ENCODE measurements around the gene UACA.

UACA gene

DNA sequence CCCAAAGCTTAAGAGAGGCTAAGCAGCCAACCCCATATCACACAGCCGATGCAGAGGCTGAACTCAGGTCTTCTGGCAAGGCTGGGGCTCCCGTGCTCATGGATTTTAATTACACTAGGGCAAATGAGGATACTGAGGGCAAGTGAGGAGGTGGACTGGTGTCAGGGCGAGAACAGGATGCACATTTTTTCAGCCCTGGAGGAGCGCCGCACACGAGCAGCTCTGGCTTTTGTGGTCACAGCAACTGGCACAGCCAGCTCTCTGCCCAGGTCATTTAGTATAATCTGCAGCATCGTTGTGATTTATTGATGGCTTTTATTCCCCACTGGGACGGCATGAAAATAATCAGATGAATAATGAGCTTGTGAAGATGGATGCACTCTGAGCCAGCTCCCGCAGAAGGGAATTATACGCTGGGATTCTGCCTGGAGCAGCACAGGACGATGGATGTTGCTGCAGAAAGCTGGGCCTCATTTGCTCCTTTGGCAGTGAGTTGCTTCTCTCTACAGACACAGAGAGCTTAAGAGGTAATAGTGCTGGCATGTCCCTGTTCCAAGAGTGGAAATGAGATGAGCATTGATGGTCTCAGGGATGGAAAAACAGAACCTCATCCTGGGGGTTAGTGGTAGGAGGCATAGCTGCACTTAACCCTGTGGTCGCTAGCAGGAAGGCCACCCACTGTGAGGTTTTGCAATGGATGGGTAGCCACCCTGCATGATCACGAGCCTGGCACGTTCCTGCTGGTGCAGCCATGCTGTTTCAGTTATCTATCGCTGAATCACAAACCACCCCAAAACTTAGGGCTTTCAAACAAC is 135.4 kb downstream of the UACA start:
- DNase-seq (ENCODE audit: low read depth), result no peak
- TF ChIP-seq, protein P1, sequence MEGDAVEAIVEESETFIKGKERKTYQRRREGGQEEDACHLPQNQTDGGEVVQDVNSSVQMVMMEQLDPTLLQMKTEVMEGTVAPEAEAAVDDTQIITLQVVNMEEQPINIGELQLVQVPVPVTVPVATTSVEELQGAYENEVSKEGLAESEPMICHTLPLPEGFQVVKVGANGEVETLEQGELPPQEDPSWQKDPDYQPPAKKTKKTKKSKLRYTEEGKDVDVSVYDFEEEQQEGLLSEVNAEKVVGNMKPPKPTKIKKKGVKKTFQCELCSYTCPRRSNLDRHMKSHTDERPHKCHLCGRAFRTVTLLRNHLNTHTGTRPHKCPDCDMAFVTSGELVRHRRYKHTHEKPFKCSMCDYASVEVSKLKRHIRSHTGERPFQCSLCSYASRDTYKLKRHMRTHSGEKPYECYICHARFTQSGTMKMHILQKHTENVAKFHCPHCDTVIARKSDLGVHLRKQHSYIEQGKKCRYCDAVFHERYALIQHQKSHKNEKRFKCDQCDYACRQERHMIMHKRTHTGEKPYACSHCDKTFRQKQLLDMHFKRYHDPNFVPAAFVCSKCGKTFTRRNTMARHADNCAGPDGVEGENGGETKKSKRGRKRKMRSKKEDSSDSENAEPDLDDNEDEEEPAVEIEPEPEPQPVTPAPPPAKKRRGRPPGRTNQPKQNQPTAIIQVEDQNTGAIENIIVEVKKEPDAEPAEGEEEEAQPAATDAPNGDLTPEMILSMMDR (conservative IDR thresholded peaks at IDR 0.05; ENCODE audit: low read depth, low read length), result no peak
- H3K4me3 ChIP-seq (ENCODE audit: low read length), result no peak overlapping the region

DNA sequence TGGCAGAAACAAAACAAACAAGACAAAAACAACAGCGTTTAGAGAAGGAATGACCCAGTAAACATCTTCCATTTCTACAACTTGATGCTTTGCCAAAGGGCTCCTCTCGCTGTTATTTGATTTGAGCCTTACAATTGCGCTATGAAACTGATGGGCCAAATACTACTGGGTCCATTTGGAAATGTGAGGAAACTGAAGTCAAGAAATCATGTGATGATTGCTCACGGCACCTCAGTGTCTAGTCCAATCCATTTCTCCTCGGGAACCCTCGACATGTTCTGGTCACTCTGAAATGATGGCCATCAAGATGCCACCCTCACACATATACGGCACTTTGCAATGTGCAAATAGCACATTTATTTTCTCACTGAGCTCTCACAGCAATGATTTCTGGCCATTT is 136.0 kb downstream of the UACA start:
- TF ChIP-seq, protein P1 (conservative IDR thresholded peaks at IDR 0.05; ENCODE audit: low read depth, low read length), result no peak
- DNase-seq (ENCODE audit: low read depth), result no peak
- H3K4me3 ChIP-seq (ENCODE audit: low read length), result no peak overlapping the region

- TF ChIP-seq, protein P1 (conservative IDR thresholded peaks at IDR 0.05; ENCODE audit: low read depth, low read length), result no peak
- H3K4me3 ChIP-seq (ENCODE audit: low read length), result no peak overlapping the region
- no peak for DNase-seq (ENCODE audit: low read depth)
Observed at GRCh38 chr15:70625438-70625837, 137.9 kb downstream of the UACA start.

- no peak for DNase-seq (ENCODE audit: low read depth)
- TF ChIP-seq, protein P1 (conservative IDR thresholded peaks at IDR 0.05; ENCODE audit: low read depth, low read length), result no peak
- no peak overlapping the region for H3K4me3 ChIP-seq (ENCODE audit: low read length)
Observed at GRCh38 chr15:70625011-70625410, 138.3 kb downstream of the UACA start.

DNA sequence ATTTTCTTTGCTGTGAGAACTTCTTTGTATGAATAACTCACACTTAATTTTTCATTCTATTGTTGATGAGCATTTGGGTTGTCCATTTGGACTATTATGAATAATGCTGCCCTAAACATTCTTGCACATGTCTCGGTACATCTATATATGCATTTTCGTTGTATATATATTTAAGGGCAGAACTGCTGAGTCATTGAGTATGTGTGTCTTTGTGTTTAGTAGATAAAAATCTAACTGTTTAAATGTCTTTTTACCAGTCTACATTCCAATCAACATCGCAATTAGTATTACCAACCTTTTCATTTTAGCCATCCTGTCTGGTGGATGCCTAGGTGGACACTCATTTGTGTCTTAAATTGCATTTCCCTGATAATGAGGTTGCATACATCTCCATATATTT is 144.4 kb downstream of the UACA start:
- no peak overlapping the region for H3K4me3 ChIP-seq (ENCODE audit: low read length)
- TF ChIP-seq, protein P1 (conservative IDR thresholded peaks at IDR 0.05; ENCODE audit: low read depth, low read length), result no peak
- no peak for DNase-seq (ENCODE audit: low read depth)

- TF ChIP-seq, protein P1 (conservative IDR thresholded peaks at IDR 0.05; ENCODE audit: low read depth, low read length), result no peak
- no peak for DNase-seq (ENCODE audit: low read depth)
- H3K4me3 ChIP-seq (ENCODE audit: low read length), result no peak overlapping the region
Observed at GRCh38 chr15:70617911-70618287, 145.5 kb downstream of the UACA start.
